HG03558 (cell line): ENCODE measurements around the gene TMEM165.

ENCODE experiments used
- ATAC-seq: cut with Tn5 transposase; IDR thresholded peaks from one replicate; pipeline ENCODE4 v1.9.1; 2021; ENCODE audit warnings: moderate number of reproducible peaks; ENCODE audit not compliant: unreplicated experiment; ENCODE audit errors: extremely low read depth

TMEM165 gene

GRCh38 chr4:55365345-55365728 is 30.4 kb upstream of the TMEM165 start:
- ATAC-seq = no peak

- no peak for ATAC-seq
These were observed 29.1 kb upstream of the TMEM165 start for GRCh38 chr4:55366621-55367020.

- ATAC-seq = no peak
These were observed 28.6 kb upstream of the TMEM165 start for GRCh38 chr4:55367084-55367722.

- no peak for ATAC-seq
These were observed 25.8 kb upstream of the TMEM165 start for GRCh38 chr4:55369968-55370367.

DNA sequence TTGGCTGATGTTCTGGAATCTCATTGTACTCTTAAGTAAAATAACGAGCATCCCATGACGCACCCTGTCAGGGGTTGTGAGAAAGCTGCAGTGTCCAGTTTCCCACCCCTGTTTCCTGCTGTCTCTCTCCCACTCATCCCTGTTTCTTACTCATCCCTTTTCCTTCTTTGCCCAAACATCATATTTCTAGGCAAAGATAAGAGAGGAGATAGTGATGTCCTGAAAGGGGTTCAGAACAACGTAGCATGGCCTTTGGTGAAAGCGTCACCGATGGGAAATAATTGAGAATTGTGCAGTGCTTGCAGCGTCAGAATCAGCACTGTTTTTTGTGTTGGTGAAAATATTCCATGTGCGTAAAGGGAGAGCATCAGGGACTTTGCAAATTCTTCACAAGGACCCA is 23.5 kb upstream of the TMEM165 start:
- no peak for ATAC-seq

GRCh38 chr4:55373461-55373860 is 22.3 kb upstream of the TMEM165 start:
- no peak for ATAC-seq

DNA sequence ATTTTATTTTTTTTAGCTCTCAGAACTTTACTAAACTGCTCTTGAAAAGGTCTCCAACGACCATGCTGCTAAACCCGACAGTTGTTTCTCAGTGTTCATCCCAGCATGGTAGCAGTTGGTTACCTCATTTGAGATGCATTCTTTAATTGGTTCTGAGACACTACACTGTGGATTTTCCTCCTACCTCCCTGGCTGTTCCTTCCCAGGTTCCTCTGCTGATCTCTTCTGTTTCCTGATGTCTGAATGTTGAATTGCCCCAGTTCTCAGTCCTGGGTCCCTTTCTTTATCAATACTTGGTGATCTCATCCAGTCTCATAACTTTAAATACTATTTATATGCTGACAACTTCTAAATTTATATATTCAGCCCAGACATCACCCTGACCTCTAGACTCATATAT is 19.1 kb upstream of the TMEM165 start:
- ATAC-seq = no peak

DNA sequence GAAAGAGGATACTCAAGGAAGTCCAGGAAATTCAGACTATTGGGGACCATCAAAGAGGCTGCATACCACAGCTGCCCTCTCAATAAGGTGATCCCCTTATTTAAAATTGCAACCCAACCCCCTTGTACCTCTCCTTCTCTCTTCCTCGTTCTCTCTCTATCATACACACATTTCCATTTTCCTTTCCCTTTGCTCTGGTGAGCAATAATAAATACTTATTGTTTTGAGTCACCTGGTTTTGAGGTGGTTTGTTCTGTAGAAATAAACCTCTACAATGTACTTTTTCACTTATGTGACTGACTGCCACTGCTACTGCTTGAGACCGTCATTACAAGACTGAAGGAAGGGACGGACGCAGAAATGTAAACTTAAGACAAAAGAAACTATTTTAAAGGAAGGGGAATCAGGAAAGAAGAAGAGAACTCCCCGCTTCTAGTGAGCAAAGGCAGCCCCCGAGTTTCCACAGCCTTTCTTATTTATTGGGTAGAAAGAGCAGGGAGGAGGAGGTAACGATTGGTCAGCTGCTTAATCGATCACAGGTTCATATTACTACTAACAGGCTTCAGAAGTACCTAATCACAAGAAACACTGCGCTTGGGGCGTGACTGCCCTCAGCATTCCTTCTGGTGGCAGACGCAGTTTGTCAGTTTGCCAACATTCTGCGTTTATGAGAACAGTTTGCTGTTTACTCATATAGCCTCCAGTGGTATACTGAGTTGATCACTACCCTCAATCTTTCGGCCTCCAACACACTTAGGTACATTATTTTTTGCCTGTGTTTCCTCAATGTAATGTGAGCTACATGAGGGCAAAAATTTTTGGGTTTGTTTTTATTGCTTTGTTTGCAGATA is 16.9 kb upstream of the TMEM165 start:
- ATAC-seq = no peak

DNA sequence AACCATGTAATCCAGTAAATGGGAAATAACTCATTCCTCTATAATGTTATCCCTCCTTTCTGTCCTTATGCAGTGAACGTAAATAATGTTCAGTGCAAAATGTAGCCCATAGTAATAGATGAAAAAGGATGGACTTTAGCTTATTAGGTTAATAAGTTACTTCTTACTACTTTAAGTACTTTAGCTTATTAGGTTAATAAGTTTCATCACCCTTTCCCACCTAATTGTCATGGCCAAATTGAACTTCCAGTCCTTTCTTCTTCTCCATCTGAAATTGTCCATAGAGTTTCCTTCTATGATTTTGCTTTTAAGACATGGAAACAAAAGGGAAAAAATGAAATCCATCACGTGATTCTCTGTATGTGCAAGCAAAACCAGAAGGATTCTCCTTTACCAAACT is 15.2 kb upstream of the TMEM165 start:
- ATAC-seq = no peak

DNA sequence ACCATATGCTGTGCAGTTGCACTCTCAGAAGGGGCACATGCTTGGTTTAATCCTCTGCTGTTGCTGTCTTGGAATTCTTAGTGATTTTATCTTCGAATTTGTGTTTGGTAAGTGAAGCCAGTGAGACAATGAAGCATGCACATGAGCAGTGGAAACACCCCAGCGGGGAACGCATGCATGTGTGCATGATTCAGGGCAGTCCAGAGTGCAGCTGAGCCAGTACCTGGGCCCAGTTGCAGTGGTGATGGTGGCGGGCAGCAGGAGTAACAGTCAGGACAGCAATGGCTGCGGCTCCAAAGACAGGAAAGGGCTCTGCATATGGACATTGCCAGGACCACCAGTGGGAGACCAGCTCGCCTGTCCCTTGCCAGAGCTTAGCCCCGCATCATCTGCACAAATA is 14.3 kb upstream of the TMEM165 start:
- ATAC-seq = no peak

DNA sequence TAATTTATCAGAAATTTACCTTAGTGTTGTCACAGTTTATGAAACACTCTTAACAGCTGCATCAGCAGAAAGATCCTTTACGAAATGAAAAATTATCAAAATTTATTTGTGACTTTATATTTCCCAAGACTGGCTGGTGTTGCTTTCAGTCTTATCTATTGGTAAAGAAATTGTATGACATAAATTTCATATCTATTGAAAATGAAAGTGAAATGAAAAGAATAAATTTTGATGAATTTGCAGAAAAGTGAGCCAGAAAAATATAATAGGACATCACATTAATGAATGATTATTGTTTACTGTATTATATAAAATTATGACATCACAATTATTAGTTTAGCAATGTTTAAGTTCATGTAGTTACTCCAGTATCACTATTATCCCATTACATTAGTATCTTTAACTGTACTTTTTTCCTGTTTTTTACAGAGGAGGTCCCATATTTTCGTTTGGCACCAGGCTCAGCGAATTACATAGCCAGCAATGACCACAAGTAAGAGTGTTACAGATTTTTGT is 13.2 kb upstream of the TMEM165 start:
- no peak for ATAC-seq

DNA sequence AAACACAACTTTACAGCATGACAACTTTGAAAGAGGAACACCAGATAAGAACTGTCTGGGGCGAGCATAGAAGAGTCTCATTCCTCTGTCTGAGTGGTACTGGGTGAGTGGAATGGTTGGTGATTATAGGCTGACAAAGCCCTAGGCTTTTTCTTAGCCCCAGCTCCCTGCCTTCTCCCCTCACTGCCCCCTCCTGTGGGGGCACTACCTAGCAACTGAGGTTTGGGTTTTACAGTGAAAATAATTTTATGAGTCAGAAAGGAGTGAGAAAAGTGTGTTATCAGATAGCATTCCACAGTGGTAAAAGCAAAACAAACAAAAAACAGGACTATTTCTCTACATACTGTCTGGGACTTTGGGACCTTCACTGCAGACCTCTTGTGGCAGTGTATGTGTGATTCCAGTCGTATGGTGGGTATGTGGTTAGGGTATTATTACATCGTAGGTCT is 10.5 kb upstream of the TMEM165 start:
- no peak for ATAC-seq

DNA sequence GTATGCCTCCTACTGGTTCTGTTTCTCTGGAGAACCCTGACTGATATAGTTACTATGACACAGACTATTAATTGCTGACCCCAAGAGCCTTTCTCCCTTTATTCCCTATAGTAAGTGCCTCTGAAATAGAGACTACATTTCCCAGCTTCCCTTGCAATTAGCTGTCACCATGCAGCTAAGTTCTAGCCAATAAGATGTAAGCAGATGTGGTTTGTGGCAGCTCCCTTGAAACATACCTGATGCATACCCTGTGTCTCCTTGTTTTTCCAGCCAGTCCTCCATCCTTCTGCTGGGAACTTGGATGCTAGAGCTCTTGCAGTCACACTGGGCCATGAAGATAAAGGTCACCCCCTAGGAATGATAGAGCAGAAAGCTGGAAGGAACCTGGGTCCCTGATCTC is 9.7 kb upstream of the TMEM165 start:
- no peak for ATAC-seq

DNA sequence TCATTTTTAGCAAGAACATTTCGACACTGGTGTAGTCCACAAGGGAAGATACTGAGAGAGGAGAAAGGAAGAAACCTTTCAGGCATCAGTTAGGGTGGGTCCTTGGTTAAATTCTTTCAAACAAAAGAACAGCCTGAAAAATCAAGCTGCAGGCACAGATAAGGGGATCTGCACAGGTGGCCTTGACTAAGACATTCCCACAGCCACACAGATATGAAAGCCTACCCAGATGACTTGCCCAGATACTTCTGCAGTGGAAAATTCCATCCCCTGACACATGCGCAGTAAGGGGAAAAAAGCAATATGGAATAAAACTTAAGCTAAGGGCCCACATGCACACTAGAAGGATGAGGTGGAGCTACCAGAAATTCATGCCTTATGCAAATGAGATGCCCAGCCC is 8.9 kb upstream of the TMEM165 start:
- ATAC-seq = no peak

DNA sequence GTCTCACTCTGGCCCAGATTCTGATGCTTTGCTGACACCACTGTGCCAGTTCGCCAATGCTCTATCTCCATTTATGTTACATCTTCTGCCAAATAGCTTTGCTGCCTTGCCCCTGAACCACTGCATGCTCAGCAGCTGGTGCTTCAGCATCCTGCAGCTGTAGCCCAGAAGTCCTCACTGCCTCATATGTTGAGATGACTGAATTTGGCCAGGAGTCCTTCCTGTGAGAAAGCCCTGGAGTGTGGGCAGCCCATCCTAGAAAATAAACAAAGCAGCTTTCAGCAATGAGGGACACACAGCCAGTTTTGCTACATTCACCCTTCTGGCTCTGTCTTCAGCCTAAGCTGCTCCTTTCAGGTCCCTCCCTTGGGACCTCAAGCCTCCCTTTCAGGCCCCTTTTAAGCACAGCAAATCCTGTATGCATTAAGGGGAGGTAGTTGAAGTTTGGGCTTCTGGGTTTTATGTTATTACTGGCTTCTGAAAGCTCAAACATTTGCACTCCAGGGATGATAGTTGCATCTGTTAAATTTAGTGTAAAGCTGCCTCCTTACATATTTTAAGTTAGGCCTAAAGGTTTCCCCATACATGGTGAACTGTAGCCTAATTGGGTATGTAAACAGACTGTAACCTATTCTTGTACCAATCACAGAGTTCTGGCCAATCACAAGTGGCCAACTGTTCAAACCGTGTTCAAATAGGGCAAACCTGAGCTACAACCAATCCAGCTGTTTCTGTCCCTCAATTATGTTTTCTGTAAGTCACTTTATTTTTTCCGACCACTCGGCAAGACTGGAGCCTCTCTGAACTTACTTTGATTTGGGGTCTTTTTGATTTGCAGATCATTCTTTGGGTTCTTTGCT is 2.1 kb upstream of the TMEM165 start:
- no peak for ATAC-seq

DNA sequence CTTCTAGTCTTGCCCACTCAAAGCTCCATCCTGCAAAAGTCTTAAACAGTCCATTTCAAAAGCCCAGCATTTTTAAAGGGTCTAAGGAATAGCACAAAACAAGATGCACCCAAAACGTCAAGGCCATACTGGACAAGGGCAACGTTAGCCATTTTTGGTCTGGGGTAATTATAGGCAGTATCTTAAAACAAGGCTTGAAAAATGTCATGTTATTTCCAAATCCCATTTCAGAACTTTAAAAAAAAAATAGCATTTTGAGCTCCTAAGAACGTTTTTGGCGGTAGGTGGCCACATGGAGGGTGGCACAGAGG is 584 bp upstream of the TMEM165 start:
- ATAC-seq = no peak

DNA sequence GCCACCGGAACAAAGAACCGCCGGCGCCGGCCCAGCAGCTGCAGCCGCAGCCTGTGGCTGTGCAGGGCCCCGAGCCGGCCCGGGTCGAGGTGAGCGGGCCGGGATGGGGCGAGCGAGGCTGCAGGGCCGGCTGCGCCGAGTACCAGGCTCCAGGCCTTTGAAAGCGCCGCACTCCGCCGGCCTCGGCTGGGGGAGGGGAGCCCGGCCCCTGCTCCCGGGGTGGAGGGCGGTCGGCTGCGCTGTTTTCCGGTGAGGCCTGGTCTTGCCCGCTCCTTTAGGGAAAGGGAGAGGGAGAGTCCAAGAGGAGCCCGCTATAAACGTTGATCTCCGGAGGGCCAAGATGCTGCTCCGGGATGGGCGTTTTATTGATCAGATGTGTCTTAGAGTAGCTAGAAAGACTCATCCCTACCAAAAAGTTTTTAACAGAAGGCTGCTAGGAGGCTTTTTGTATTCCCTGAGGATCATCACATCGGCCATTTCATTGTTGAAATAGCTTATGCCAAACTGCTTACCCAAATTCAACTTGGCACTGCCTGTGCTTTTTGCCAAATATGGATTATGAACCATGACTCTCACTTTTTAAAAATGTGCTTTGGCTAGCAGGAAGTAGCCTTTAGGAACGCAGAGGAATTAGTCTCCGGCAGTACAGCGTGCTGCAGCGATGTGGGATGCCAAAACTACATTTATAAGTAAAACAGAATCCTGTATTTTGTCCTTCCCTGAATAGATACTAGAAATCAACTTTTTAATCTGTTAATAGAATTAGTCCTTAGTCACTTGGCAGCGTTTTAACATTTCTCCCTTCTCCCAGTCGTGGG is 760 bp downstream of the TMEM165 start:
- ATAC-seq = peak; percentile 4

DNA sequence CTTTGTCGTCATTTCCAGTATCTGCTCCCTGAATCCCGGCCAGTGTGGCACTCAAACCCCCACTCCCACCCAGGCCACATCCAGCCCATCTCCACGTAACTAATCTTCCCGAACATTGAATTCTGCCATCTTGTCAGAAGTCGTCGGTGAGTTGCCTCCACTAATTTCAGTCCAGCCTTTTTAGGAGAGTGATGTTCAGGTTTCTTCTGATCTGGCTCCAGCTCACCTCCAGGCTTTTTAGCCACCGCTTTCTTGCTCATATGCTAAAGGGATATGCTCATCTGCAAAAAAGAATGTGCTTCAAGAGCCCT is 1.3 kb downstream of the TMEM165 start:
- no peak for ATAC-seq

- no peak for ATAC-seq
These were observed 2.0 kb downstream of the TMEM165 start for GRCh38 chr4:55397520-55398321.
